Rectal smooth muscle tissue (tissue), 1 donor: ENCODE results near the gene DNAJC27.

Source experiments
- H3K27ac ChIP-seq: one replicate; pipeline ENCODE4 v1.7.0; 2013; ENCODE audit warnings: low read depth, low read length, inconsistent platforms
- H3K27me3 ChIP-seq: one replicate; pipeline ENCODE4 v1.7.0; 2013; ENCODE audit warnings: low read length; ENCODE audit not compliant: control insufficient read depth, insufficient read depth
- H3K36me3 ChIP-seq: one replicate; pipeline ENCODE4 v1.7.0; 2013; ENCODE audit warnings: low read length; ENCODE audit not compliant: control insufficient read depth, insufficient read depth
- H3K4me1 ChIP-seq: one replicate; pipeline ENCODE4 v1.7.0; 2013; ENCODE audit warnings: low read length; ENCODE audit not compliant: control insufficient read depth, insufficient read depth
- H3K4me3 ChIP-seq: one replicate; pipeline ENCODE4 v1.7.0; 2013; ENCODE audit warnings: low read length
- H3K9ac ChIP-seq: one replicate; pipeline ENCODE4 v1.7.0; 2013; ENCODE audit warnings: low read length

The DNAJC27 gene

GRCh38 chr2:24910245-24910644 lies 61.5 kb downstream of the DNAJC27 start:
- Histone ChIP-seq H3K9ac (no peak overlapping the region), H3K27ac (no peak overlapping the region), H3K4me3 (no peak overlapping the region), H3K27me3 (no peaks in the 10 kb centered on the region), H3K36me3 (no peaks in the 10 kb centered on the region), H3K4me1 (no peaks in the 10 kb centered on the region)

- H3K36me3 ChIP-seq, result no peaks in the 10 kb centered on the region
- H3K4me3 ChIP-seq, result no peak overlapping the region
- H3K4me1 ChIP-seq, result no peaks in the 10 kb centered on the region
- no peaks in the 10 kb centered on the region for H3K27me3 ChIP-seq
- H3K9ac ChIP-seq, result no peak overlapping the region
- H3K27ac ChIP-seq, result no peak overlapping the region
Measured at GRCh38 chr2:24909555-24910177, 62.1 kb downstream of the DNAJC27 start.

GRCh38 chr2:24908461-24908901 lies 63.3 kb downstream of the DNAJC27 start:
- H3K27ac ChIP-seq, result no peak overlapping the region
- H3K4me3 ChIP-seq, result no peak overlapping the region

GRCh38 chr2:24907116-24907515 lies 64.6 kb downstream of the DNAJC27 start:
- no peaks in the 10 kb centered on the region for H3K27me3 ChIP-seq
- H3K4me1 ChIP-seq, result no peaks in the 10 kb centered on the region
- H3K36me3 ChIP-seq, result no peaks in the 10 kb centered on the region
- H3K4me3 ChIP-seq, result no peak overlapping the region
- no peak overlapping the region for H3K27ac ChIP-seq
- H3K9ac ChIP-seq, result no peak overlapping the region

More at GRCh38 chr2:24908461-24908901, 63.3 kb downstream of the DNAJC27 start:
- H3K4me1 ChIP-seq, result no peaks in the 10 kb centered on the region
- no peaks in the 10 kb centered on the region for H3K27me3 ChIP-seq
- H3K36me3 ChIP-seq, result no peaks in the 10 kb centered on the region
- H3K9ac ChIP-seq, result no peak overlapping the region

- no peak overlapping the region for H3K27ac ChIP-seq
- no peak overlapping the region for H3K9ac ChIP-seq
- H3K27me3 ChIP-seq, result no peaks in the 10 kb centered on the region
- H3K36me3 ChIP-seq, result no peaks in the 10 kb centered on the region
- no peak overlapping the region for H3K4me3 ChIP-seq
- H3K4me1 ChIP-seq, result no peaks in the 10 kb centered on the region
Measured at GRCh38 chr2:24906466-24906865, 65.3 kb downstream of the DNAJC27 start.

- H3K4me1 ChIP-seq, result no peaks in the 10 kb centered on the region
- no peak overlapping the region for H3K9ac ChIP-seq
- no peaks in the 10 kb centered on the region for H3K36me3 ChIP-seq
- H3K27me3 ChIP-seq, result no peaks in the 10 kb centered on the region
- H3K27ac ChIP-seq, result no peak overlapping the region
- H3K4me3 ChIP-seq, result no peak overlapping the region
Measured at GRCh38 chr2:24903161-24904103, 68.3 kb downstream of the DNAJC27 start.

GRCh38 chr2:24899361-24899910 lies 72.3 kb downstream of the DNAJC27 start:
- Histone ChIP-seq H3K36me3 (peaks cover 2% of the 10 kb centered on the region), H3K27ac (no peak overlapping the region), H3K4me1 (no peaks in the 10 kb centered on the region), H3K4me3 (no peak overlapping the region), H3K9ac (no peak overlapping the region), H3K27me3 (no peaks in the 10 kb centered on the region)

GRCh38 chr2:24898122-24899109 lies 73.3 kb downstream of the DNAJC27 start:
- H3K4me1 ChIP-seq, result no peaks in the 10 kb centered on the region
- H3K27me3 ChIP-seq, result no peaks in the 10 kb centered on the region
- H3K27ac ChIP-seq, result no peak overlapping the region
- H3K36me3 ChIP-seq, result peaks cover 2% of the 10 kb centered on the region
- no peak overlapping the region for H3K4me3 ChIP-seq
- H3K9ac ChIP-seq, result no peak overlapping the region

- Histone ChIP-seq H3K36me3 (peaks cover 2% of the 10 kb centered on the region), H3K4me3 (no peak overlapping the region), H3K27me3 (no peaks in the 10 kb centered on the region), H3K9ac (no peak overlapping the region), H3K27ac (no peak overlapping the region), H3K4me1 (no peaks in the 10 kb centered on the region)
Measured at GRCh38 chr2:24894750-24895149, 77.0 kb downstream of the DNAJC27 start.

- H3K36me3 ChIP-seq, result peaks cover 3% of the 10 kb centered on the region
- H3K27ac ChIP-seq, result no peak overlapping the region
- H3K4me1 ChIP-seq, result no peaks in the 10 kb centered on the region
- H3K9ac ChIP-seq, result no peak overlapping the region
- H3K27me3 ChIP-seq, result no peaks in the 10 kb centered on the region
- H3K4me3 ChIP-seq, result no peak overlapping the region
Measured at GRCh38 chr2:24893934-24894333, 77.8 kb downstream of the DNAJC27 start.
